Gastroesophageal sphincter (tissue), 4 donors: ENCODE data around the gene SYNDIG1. TPM values are rescaled to one million over a fixed set of nuclear protein-coding genes. Genes with fewer than 3 reads are reported as not detected.

Experiments used
- ATAC-seq: fragments of 150-250 bp; one replicate; pipeline ENCODE4 v1.9.1; 2016; ENCODE audit warnings: mild to moderate bottlenecking, moderate library complexity
- H3K27ac ChIP-seq, 4 donors: fragments of 200-600 bp; sonication (generic) in 3 of 4; 1 replicate in 3 of 4; 2 replicates in 1 of 4; pipeline ENCODE4 v1.5.1; 2016 to 2019
- H3K27me3 ChIP-seq: fragments of 200-600 bp; sonication (generic); one replicate; pipeline ENCODE4 v1.5.1; 2019
- H3K36me3 ChIP-seq, 2 donors: fragments of 200-600 bp; sonication (generic); one replicate each; pipeline ENCODE4 v1.5.1; 2019; ENCODE audit warnings: control low read depth in 1 of 2
- H3K4me1 ChIP-seq, 3 donors: fragments of 200-600 bp; sonication (generic); 1 replicate in 2 of 3; 2 replicates in 1 of 3; pipeline ENCODE4 v1.5.1; 2016 to 2019; ENCODE audit warnings: control low read depth in 2 of 3
- H3K4me3 ChIP-seq, 2 donors: fragments of 200-600 bp; sonication (generic); one replicate each; pipeline ENCODE4 v1.5.1; 2019; ENCODE audit warnings: mild to moderate bottlenecking in 1 of 2, moderate library complexity in 1 of 2
- H3K9me3 ChIP-seq, 3 donors: fragments of 200-600 bp; sonication (generic); one replicate each; pipeline ENCODE4 v1.5.1; 2017 to 2019; ENCODE audit warnings: control low read depth in 2 of 3
- EP300 ChIP-seq: sonication (generic); formaldehyde crosslinking; IDR thresholded peaks from one replicate; pipeline ENCODE4 v1.6.1; 2017; ENCODE audit warnings: antibody characterized with exemption, mild to moderate bottlenecking
- POLR2A ChIP-seq, 2 donors: fragments of 450-650 bp; IDR thresholded peaks; one replicate each; pipeline ENCODE4 v1.6.1; 2017; ENCODE audit warnings: antibody characterized with exemption in 2 of 2, mild to moderate bottlenecking in 2 of 2, moderate library complexity in 1 of 2
- POLR2AphosphoS5 ChIP-seq: sonication (generic); formaldehyde crosslinking; IDR thresholded peaks from one replicate; pipeline ENCODE4 v1.6.1; 2017; ENCODE audit warnings: antibody characterized with exemption
- WGBS, 2 donors: methylation state at CpG; one replicate each; pipeline ENCODE4 v1.1.5; 2018; ENCODE audit warnings: low coverage in 1 of 2; 5-methylcytosine and 5-hydroxymethylcytosine counted together
- total RNA-seq, 4 donors: library from RNA; depleted of rRNA; stranded (reverse); fragments of >200 nt; gene quantifications; one replicate each; pipeline ENCODE4 v1.1.0, GENCODE V29; 2016
- TF ChIP-seq, protein P1 (sequence below), 4 experiments: fragments of 200-600 bp in 2 of 4; fragments of 450-650 bp in 2 of 4; sonication (generic) in 1 of 4; IDR thresholded peaks; one replicate each; pipeline ENCODE4 v1.5.1; 2017 to 2019; ENCODE audit warnings: antibody characterized with exemption in 4 of 4, mild to moderate bottlenecking in 2 of 4, moderate library complexity in 2 of 4

SYNDIG1 gene
- total RNA-seq, 4 donors from 2014 or later: 0.15 to 0.40 (median 0.16) TPM; not detected in 1

DNA sequence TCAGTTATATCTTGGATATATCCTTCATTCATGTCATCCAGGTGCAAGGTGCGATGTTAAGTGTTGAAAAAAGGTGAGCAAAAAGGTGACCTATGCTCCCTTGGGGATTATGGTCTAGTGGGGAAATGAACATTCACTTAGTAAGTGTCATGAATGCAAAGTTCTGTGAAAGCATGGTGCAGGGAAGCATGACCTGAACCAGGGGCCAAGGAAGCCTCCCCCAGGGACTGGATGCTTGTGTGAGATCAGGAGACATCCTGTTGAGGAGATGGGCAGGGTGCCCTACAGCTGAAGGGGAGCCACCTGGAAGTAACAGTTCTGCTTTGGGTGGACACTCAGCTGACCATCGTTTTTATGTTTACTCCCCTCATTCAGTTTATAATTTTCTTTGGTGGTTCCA lies 179.5 kb downstream of the SYNDIG1 start:
- Histone ChIP-seq H3K4me1 (peaks cover 0 to 8% (median 0%) of the 10 kb centered on the region in 3 donors), H3K9me3 (peaks cover 0 to 9% (median 0%) of the 10 kb centered on the region in 3 donors), H3K36me3 (no peaks in the 10 kb centered on the region), H3K27me3 (no peaks in the 10 kb centered on the region), H3K4me3 (no peak overlapping the region), H3K27ac (no peak overlapping the region)
- TF ChIP-seq POLR2AphosphoS5 (no peak), EP300 (no peak), POLR2A (IDR thresholded peaks at IDR 0.05) (no peak)
- TF ChIP-seq, protein P1, sequence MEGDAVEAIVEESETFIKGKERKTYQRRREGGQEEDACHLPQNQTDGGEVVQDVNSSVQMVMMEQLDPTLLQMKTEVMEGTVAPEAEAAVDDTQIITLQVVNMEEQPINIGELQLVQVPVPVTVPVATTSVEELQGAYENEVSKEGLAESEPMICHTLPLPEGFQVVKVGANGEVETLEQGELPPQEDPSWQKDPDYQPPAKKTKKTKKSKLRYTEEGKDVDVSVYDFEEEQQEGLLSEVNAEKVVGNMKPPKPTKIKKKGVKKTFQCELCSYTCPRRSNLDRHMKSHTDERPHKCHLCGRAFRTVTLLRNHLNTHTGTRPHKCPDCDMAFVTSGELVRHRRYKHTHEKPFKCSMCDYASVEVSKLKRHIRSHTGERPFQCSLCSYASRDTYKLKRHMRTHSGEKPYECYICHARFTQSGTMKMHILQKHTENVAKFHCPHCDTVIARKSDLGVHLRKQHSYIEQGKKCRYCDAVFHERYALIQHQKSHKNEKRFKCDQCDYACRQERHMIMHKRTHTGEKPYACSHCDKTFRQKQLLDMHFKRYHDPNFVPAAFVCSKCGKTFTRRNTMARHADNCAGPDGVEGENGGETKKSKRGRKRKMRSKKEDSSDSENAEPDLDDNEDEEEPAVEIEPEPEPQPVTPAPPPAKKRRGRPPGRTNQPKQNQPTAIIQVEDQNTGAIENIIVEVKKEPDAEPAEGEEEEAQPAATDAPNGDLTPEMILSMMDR (IDR thresholded peaks at IDR 0.05): no peak
- 86 to 100% methylated on average over 1 to 2 of the region's 2 CpGs for WGBS, 2 donors
- no peak for ATAC-seq

GRCh38 chr20:24649787-24650490 lies 180.5 kb downstream of the SYNDIG1 start:
- Histone ChIP-seq H3K9me3 (no peaks in the 10 kb centered on the region), H3K27me3 (no peaks in the 10 kb centered on the region), H3K36me3 (no peaks in the 10 kb centered on the region), H3K4me3 (no peak overlapping the region), H3K4me1 (peaks cover 0 to 8% (median 0%) of the 10 kb centered on the region in 3 donors), H3K27ac (no peak overlapping the region)
- no peak for ATAC-seq
- WGBS, 2 donors: 31 to 51% methylated on average over 5 to 10 of the region's 11 CpGs
- TF ChIP-seq POLR2AphosphoS5 (no peak), EP300 (no peak), POLR2A (IDR thresholded peaks at IDR 0.05) (no peak)
- TF ChIP-seq, protein P1 (IDR thresholded peaks at IDR 0.05): no peak

DNA sequence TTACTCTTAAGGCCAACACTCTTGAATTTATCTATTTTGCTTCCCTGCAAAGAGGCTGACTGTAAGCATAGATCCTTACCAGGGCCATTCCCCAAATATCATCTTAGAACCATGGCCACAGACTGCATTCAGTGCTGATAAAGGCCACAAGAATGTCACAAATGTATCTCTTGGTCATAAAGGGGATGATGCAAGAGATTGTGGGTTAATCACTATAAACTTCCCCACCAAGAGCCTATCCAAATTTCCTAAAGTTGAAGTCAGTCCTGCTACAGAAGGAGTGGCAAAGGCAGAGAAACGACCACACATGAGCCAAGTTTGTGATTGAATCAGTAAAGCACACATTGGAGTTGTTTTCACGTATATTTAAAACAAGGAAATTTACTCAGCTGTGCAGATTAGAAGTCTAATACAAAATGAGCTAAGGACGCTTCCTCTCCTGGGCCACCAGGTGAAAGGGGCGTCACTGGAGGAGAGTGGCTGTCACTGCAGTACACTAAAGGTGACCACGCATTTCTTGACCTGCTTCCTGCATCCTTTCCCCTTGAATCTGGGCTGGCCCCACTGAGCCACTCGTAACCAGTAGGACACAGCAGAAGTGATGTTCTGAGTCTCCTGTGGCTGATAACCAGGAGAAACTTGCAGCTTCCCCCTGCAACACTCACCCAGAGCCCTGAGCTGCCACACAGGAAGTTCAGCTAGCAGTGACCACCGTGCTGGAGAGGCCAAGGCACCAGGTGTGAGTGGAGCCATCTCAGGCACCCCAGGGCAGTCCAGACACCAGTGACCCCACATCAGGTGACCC lies 181.9 kb downstream of the SYNDIG1 start:
- peaks cover 0 to 8% (median 0%) of the 10 kb centered on the region in 3 donors for H3K4me1 ChIP-seq
- H3K9me3 ChIP-seq: no peaks in the 10 kb centered on the region
- ATAC-seq: no peak
- H3K36me3 ChIP-seq: no peaks in the 10 kb centered on the region
- WGBS, 2 donors: 67 to 86% methylated on average over 1 to 7 of the region's 7 CpGs
- no peak overlapping the region for H3K4me3 ChIP-seq
- TF ChIP-seq POLR2A (IDR thresholded peaks at IDR 0.05) (no peak), EP300 (no peak), POLR2AphosphoS5 (no peak)
- TF ChIP-seq, protein P1 (IDR thresholded peaks at IDR 0.05): no peak
- H3K27ac ChIP-seq: no peak overlapping the region
- H3K27me3 ChIP-seq: no peaks in the 10 kb centered on the region

DNA sequence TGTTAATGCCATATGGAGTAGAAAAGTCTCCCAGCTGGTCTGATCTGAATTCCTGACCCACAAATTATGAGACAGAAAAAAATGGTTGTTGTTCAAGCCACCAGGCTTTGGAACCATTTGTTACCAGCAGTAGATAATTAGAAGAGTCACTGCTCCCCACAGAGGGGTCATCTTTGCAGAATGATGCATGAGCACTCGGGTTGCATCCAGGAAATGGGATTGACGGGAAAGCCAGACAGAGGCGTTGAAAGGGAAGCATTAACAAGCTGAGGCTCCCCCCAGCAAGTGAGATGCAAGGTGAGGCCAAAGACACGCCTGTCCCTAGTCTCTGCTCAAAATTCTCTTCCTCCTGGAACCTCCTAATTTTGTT lies 182.5 kb downstream of the SYNDIG1 start:
- Histone ChIP-seq H3K36me3 (no peaks in the 10 kb centered on the region), H3K4me3 (no peak overlapping the region), H3K9me3 (no peaks in the 10 kb centered on the region), H3K27me3 (no peaks in the 10 kb centered on the region), H3K4me1 (peaks cover 0 to 8% (median 0%) of the 10 kb centered on the region in 3 donors), H3K27ac (no peak overlapping the region)
- no peak for ATAC-seq
- WGBS, 2 donors: 70 to 85% methylated on average over 4 of the region's 4 CpGs
- no peak for TF ChIP-seq POLR2AphosphoS5
- TF ChIP-seq, protein P1 (IDR thresholded peaks at IDR 0.05): no peak
- no peak for TF ChIP-seq EP300
- no peak for TF ChIP-seq POLR2A (IDR thresholded peaks at IDR 0.05)
